Suppressor macrophage treated with lipopolysaccharide for 4 hours (primary cell): ENCODE measurements around the gene HESX1.

ENCODE experiments used
- DNase-seq: peaks from one replicate; pipeline ENCODE4 v3.0.0-alpha.2; 2020

Gene HESX1

GRCh38 chr3:57166660-57167059 is 33.1 kb downstream of the HESX1 start:
- DNase-seq, result no peak

GRCh38 chr3:57165641-57166040 is 34.1 kb downstream of the HESX1 start:
- DNase-seq, result no peak

- DNase-seq, result peak; percentile 90
Observed at GRCh38 chr3:57164657-57165573, 34.9 kb downstream of the HESX1 start, which contains the start of gene IL17RD. IL17RD (minus strand) TSS chr3:57165353; CDS start chr3:57165286, 67 bp downstream.

- no peak for DNase-seq
Observed at GRCh38 chr3:57164217-57164656, 35.5 kb downstream of the HESX1 start.

- no peak for DNase-seq
Observed at GRCh38 chr3:57163751-57164150, 36.0 kb downstream of the HESX1 start.

GRCh38 chr3:57161915-57162314 is 37.9 kb downstream of the HESX1 start:
- no peak for DNase-seq

GRCh38 chr3:57160765-57161538 is 38.8 kb downstream of the HESX1 start:
- no peak for DNase-seq

- no peak for DNase-seq
Observed at GRCh38 chr3:57160076-57160764, 39.6 kb downstream of the HESX1 start.

- peak; percentile 15 for DNase-seq
Observed at GRCh38 chr3:57158813-57159738, 40.7 kb downstream of the HESX1 start.

- DNase-seq, result no peak
Observed at GRCh38 chr3:57158325-57158724, 41.5 kb downstream of the HESX1 start.

GRCh38 chr3:57157545-57157944 is 42.2 kb downstream of the HESX1 start:
- no peak for DNase-seq

- DNase-seq, result no peak
Observed at GRCh38 chr3:57155310-57155643, 44.5 kb downstream of the HESX1 start.

GRCh38 chr3:57154470-57155309 is 45.1 kb downstream of the HESX1 start:
- no peak for DNase-seq

GRCh38 chr3:57152151-57153143 is 47.3 kb downstream of the HESX1 start:
- no peak for DNase-seq

GRCh38 chr3:57151749-57152148 is 48.0 kb downstream of the HESX1 start:
- no peak for DNase-seq

GRCh38 chr3:57151021-57151449 is 48.7 kb downstream of the HESX1 start:
- no peak for DNase-seq

GRCh38 chr3:57150113-57150581 is 49.6 kb downstream of the HESX1 start:
- no peak for DNase-seq
